Measurements from ENCODE around the gene PSG1.

GRCh38 chr19:42872608-42873007 lies 6.9 kb downstream of the PSG1 start:
- TF ChIP-seq EZH2 (IDR thresholded peaks at IDR 0.05; ENCODE audit: insufficient read depth, poor library complexity, severe bottlenecking): no peak
- no peak for TF ChIP-seq EZH2phosphoT487 (IDR thresholded peaks at IDR 0.05; ENCODE audit: insufficient read depth, low read depth)
